Inflammatory macrophage treated with lipopolysaccharide for 1 hour (primary cell): ENCODE results near the gene FLNA.
"Not testable (repeated sequence)": the region's sequence is repeated elsewhere in the genome, so short reads cannot be mapped to it uniquely, and the experiment has no call there.

Source experiments
- DNase-seq, 2 donors: peaks; one replicate each; pipeline ENCODE4 v3.0.0-alpha.2; 2020 to 2022

Gene FLNA

GRCh38 chrX:154328646-154329045 is 45.8 kb downstream of the FLNA start:
- no peak for DNase-seq

DNA sequence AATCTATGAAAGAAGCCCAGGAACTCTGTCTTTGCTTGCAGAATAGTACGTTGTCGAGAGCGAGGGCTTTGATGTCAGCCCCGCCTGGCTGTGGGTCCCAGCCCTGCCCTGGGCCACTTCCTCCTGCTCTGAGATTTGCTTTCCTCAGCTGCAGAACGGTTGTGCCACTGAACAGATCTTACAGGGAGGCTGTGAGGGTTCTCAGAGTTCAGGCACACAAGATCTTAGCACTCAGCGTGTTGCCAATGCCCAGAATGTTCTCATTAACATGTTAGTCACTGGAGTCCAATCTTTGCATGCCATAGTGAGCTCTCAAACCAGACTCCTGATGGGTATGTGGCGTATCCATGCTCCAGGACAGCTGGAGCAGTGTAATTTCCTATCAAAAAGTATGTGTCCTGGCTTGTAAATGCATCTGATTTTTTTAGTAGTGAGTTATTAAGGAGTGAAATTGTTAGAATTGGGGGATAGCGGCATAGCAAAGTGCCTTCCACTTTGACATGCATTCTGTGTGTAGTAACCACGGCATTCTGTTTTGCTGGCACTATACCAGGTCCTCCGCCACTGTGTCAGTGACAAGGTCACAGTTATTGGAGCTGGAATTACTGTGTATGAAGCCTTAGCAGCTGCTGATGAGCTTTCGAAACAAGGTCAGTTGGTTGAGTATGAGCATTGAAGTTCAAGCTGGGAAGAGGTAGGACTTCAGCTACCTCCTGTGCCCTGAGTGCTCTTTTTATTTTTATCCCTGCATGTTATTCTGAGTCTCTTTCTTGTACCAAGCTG is 47.2 kb downstream of the FLNA start:
- no peak for DNase-seq

DNA sequence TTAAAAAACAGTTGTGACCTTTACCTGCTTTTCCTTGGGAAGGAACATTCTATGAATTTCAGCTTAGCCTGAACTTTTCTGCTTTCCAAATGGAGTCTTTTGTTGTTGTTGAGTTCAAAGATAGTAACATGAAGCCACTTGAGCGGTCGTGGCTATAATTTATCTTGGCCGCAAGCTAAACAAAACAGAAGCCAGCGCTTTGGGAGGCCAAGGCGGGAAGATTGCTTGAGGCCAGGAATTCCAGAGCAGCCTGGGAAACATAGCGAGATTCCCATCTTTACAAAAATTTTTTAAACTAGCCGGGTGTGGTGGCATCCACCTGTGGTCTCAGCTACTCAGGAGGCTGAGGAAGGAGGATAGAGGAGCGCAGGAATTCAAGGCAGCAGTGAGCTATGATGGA is 48.9 kb downstream of the FLNA start:
- DNase-seq = no peak

GRCh38 chrX:154323537-154323936 is 50.9 kb downstream of the FLNA start:
- DNase-seq = no peak

DNA sequence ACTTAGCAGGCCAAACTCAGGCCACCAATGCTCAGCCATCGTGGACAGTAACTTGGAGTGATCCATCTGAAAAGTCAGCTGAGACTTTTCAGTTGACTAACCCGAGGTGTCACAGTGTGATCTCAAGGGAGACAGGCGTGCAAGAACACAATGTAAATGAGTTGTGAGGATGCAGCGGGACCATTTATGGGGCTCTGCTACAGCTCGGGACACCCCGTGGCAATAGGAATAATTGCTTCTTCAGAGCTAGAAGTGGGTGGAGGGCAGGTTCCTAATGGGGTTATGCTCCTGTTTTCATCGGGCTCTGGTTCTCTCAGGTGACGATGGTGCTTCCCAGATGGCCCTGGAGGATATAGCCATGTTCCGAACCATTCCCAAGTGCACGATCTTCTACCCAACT is 51.5 kb downstream of the FLNA start:
- no peak for DNase-seq

- no peak for DNase-seq
These were observed 52.8 kb downstream of the FLNA start for GRCh38 chrX:154321594-154321993.

DNA sequence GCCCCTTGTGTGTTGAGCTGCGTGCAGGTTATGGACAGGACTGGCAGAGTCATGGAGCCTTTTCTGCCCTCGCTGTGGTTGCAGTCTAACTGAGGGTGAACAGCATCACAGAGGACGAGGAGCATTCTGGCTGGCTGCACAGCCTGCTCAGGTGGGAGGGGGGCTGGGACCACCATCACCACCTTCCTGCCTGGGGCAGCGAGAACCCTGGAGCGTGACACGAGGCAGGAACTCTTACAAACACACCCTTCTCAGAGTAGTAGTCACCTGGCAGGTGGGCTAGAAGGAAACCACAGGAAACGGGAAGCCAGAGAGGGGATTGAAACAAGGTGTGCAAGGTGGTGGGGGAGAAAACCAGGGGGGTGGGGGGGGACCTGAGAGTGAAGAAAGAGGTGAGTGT is 53.3 kb downstream of the FLNA start:
- no peak for DNase-seq

DNA sequence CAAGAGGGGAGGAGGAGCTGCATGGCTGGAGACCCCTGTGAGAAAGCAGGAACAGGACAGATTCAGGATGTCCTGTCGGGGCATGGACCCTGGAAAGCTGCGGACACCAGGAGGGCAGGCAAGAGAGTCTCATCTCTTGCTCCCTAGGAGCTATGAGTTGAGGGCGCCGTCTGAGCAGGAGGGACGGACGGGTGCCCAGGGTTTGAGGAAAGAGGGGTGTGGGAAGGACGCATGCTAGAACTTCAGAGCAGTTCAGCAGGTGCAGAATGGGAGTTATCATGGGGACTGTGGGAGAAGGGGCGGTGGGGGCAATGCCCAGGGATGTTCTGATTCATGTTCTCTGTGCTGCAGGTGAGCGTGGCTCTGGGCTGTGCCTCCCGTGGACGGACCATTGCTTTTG is 54.0 kb downstream of the FLNA start:
- DNase-seq = no peak

- no peak for DNase-seq
These were observed 56.9 kb downstream of the FLNA start for GRCh38 chrX:154317391-154317995.

GRCh38 chrX:154315416-154315815 is 59.0 kb downstream of the FLNA start:
- no peak for DNase-seq

DNA sequence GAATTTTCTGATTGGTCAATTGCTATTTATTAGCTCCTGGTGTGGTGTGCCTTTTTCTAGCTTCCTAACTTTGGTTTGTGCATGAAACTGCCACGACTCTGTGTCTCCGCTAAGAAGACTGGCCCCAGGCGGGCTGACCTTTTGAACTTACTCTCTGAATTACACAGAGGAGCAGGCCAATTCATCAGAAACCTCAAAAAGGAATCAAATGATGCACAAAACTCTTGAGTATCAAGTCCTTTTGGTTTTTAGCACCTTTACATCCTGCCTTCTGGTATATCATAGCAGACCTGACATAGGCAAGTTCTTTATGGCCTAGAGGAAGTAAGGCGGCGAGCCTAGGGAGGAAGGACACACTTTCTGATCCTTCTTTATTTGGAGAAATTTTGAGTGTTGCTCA is 61.3 kb downstream of the FLNA start:
- DNase-seq = no peak

DNA sequence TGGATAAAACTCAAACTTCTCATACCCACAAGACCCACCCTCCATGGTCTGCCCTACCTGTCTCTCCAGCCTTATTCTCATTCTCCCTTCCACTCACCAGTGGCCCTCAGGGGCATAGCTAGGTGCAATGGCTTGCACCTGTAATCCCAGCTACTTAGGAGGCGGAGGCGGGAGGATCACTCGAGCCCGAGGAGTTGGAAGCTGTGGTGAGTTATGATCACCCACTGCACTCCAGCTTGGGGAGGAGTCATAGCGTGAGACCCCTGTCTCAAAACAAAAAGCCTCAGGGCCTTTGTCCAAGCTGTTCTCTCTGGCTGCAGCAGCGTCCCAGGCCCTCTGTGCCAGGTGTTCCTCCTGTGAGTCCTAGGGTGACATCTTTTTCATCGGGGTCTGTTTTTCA is 62.3 kb downstream of the FLNA start:
- DNase-seq = no peak

GRCh38 chrX:154310616-154311536 is 63.6 kb downstream of the FLNA start:
- DNase-seq = no peak

GRCh38 chrX:154309041-154309775 is 65.2 kb downstream of the FLNA start:
- DNase-seq = no peak

- peak; percentile 26 to 89 for DNase-seq
These were observed 66.1 kb downstream of the FLNA start for GRCh38 chrX:154308108-154308946.

DNA sequence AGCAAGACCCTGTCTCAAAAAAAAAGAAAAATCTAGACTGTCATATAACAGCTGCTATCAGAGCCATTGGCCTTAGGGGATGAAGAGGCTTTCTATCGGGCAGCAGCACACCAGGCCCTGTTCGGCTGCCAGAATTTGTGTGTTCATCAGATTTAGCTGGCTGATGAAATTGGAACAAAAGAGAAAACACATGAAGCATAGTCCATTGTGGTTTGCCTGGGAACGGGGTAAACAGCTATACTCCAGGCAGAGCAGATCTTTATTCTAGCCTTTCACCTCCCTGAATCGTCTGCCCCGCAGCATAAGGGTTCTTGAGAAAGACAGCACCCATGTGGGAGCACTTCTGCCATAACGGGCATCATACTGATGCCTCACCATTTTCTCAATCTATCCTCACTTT is 67.2 kb downstream of the FLNA start:
- DNase-seq = no peak

DNA sequence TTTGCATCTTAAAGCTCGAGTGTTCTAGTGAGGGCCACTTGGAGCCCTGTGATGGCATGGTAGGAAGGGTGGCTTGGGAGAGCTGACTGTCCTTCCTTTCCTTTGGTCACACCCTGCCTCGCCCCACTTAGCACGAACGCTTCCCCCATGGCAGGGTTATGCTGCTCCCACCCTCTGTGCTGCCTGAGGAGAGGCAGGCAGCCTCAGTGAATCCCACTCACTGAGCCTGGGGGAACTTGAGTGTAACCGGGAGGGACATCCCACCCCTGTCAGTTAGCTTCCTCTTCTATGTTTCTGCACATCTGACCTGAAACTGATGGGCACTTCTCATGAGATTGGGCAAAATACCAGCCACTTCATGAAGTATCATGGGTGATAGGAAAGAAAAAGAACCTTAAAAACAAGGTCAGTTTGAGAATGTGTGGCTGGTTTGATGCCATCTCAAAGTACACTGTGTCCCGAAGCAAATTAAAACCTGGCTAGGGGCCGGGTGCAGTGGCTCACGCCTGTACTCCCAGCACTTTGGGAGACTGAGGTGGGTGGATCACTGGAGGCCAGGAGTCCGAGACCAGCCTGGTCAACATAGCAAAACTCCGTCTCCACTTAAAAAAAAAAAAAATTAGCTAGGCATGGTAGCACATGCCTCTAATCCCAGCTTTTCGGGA is 68.8 kb downstream of the FLNA start:
- peak; percentile 22 to 51 for DNase-seq

- no peak for DNase-seq
These were observed 69.6 kb downstream of the FLNA start for GRCh38 chrX:154304846-154305245.

DNA sequence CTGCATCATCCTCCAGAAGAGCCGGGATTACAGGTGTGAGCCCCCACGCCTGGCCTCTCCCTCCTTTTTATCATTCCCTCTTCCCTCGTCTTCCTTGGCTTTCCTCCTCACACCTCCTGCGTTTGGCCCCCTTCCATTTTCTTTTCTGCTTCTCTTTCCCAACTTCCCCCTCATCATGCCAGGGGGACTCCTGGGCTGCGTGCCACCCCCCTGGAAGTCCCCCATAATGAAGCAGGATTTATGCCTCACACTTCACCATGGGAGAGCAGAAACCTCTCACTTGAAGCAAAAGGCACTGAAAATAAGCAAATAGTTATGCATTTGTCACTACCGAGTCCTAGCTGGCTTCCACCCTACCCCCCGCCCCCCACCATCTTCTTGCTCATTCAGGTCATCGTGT is 71.0 kb downstream of the FLNA start:
- no peak for DNase-seq

DNA sequence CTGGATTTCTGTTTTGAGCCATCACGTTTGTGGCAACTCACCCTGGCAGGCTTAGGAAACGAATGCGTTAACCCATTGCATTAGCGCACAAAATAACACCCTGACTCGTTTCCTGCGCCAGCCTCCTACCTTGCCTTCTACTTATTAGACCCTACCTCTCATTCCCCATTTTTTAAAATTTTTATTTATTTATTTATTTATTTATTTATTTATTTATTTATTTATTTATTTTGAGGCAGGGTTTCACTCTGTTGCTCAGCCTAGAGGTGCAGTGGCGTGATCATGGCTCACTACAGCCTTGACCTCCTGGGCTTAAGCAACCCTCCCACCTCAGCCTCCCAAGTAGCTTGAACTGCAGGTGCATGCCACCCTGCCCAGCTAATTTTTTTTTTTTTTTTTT is 71.4 kb downstream of the FLNA start:
- DNase-seq = not testable (repeated sequence)

DNA sequence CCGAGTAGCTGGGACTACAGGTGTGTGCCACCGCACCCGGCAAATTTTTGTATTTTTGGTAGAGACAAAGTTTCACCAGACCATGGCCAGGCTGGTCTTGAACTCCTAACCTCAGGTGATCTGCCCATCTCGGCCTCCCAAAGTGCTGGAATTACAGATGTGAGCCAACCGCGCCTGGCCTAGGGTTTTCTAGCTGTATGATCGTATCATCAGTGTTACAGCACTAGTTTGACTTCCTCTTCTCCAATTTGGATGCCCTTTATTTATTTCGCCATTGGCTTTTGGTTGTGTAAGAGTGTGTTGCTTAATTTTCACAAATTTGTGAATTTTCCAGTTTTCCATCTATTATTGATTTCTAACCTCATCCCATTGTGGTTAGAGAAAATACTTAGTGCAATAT is 73.6 kb downstream of the FLNA start:
- peak; percentile 78 to 79 for DNase-seq
